Stimulated activated CD4-positive, alpha-beta T cell treated with anti-CD3 and anti-CD28 coated beads, Interleukin-12 subunit alpha, Interleukin-12 subunit beta, amount 100 ng/mL, for 48 hours (primary cell): ENCODE results near the gene RBL1.
"Not testable (repeated sequence)": the region's sequence is repeated elsewhere in the genome, so short reads cannot be mapped to it uniquely, and the experiment has no call there.

Source experiments
- DNase-seq, 3 donors: peaks; one replicate each; pipeline ENCODE4 v3.0.0-alpha.2; 2020; ENCODE audit warnings: low read depth in 2 of 3, low spot score in 1 of 3

RBL1 gene

GRCh38 chr20:36998652-36999051 lies 97.1 kb downstream of the RBL1 start:
- no peak for DNase-seq

- no peak for DNase-seq
Measured at GRCh38 chr20:36997121-36997520, 98.7 kb downstream of the RBL1 start.

GRCh38 chr20:36994221-36994620 lies 101.6 kb downstream of the RBL1 start:
- DNase-seq, result not testable (repeated sequence)

- DNase-seq, result no peak
Measured at GRCh38 chr20:36992802-36993334, 102.9 kb downstream of the RBL1 start.

GRCh38 chr20:36991703-36992102 lies 104.1 kb downstream of the RBL1 start:
- DNase-seq, result no peak

GRCh38 chr20:36989797-36990196 lies 106.0 kb downstream of the RBL1 start:
- DNase-seq, result no peak

GRCh38 chr20:36988494-36988966 lies 107.3 kb downstream of the RBL1 start:
- DNase-seq, result no peak

- no peak for DNase-seq
Measured at GRCh38 chr20:36984257-36984638, 111.5 kb downstream of the RBL1 start.

- peak in 1 of 3 donors; percentile 13 for DNase-seq
Measured at GRCh38 chr20:36975099-36975818, 120.5 kb downstream of the RBL1 start.

- DNase-seq, result no peak
Measured at GRCh38 chr20:36974660-36975059, 121.1 kb downstream of the RBL1 start.

- DNase-seq, result no peak
Measured at GRCh38 chr20:36971103-36971502, 124.7 kb downstream of the RBL1 start.

- peak in 1 of 3 donors; percentile 13 for DNase-seq
Measured at GRCh38 chr20:36969478-36970186, 126.2 kb downstream of the RBL1 start.

GRCh38 chr20:36969051-36969450 lies 126.7 kb downstream of the RBL1 start:
- DNase-seq, result no peak

- no peak for DNase-seq
Measured at GRCh38 chr20:36967636-36968035, 128.2 kb downstream of the RBL1 start.

- not testable (repeated sequence) for DNase-seq
Measured at GRCh38 chr20:36966965-36967364, 128.8 kb downstream of the RBL1 start.

- not testable (repeated sequence) for DNase-seq
Measured at GRCh38 chr20:36962354-36962941, 133.3 kb downstream of the RBL1 start.

- no peak for DNase-seq
Measured at GRCh38 chr20:36959242-36959641, 136.6 kb downstream of the RBL1 start.

- DNase-seq, result peak in 1 of 3 donors; percentile 18
Measured at GRCh38 chr20:36957875-36958667, 137.7 kb downstream of the RBL1 start.

GRCh38 chr20:36956674-36957073 lies 139.1 kb downstream of the RBL1 start:
- DNase-seq, result no peak

- no peak for DNase-seq
Measured at GRCh38 chr20:36956016-36956415, 139.8 kb downstream of the RBL1 start.
